ENCODE measurements around the gene DMKN.

The DMKN gene

GRCh38 chr19:35449359-35450043, 63.9 kb downstream of the DMKN start:
- Histone ChIP-seq H3K9ac (ENCODE audit: low read depth, low read length, poor library complexity, severe bottlenecking) (no peak overlapping the region), H3K27me3 (ENCODE audit: insufficient read depth, low read length, poor library complexity, severe bottlenecking) (no peaks in the 10 kb centered on the region), H3K9me2 (replicated peaks; ENCODE audit: low read depth, low read length) (no peaks in the 10 kb centered on the region), H3K79me2 (ENCODE audit: insufficient read depth, low read length) (no peaks in the 10 kb centered on the region), H4K20me1 (ENCODE audit: insufficient read depth, low read length, poor library complexity, severe bottlenecking) (no peaks in the 10 kb centered on the region), H2AFZ (ENCODE audit: low read length) (no peak overlapping the region), H3F3A (ENCODE audit: low read depth) (peaks cover 8% of the 10 kb centered on the region; the same call in 1 of the 2 replicates), H3K4me3 (ENCODE audit: low read length, poor library complexity, severe bottlenecking) (no peak overlapping the region), H3K36me3 (ENCODE audit: insufficient read depth, low read length) (no peaks in the 10 kb centered on the region), H3K9me3 (ENCODE audit: insufficient read depth, low read depth, low read length) (no peaks in the 10 kb centered on the region), H3K4me2 (ENCODE audit: low read depth, low read length, poor library complexity, severe bottlenecking) (no peak overlapping the region), H3K4me1 (ENCODE audit: insufficient read depth, low read length, poor library complexity, severe bottlenecking) (peaks cover 62% of the 10 kb centered on the region)
- TF ChIP-seq, protein P1, sequence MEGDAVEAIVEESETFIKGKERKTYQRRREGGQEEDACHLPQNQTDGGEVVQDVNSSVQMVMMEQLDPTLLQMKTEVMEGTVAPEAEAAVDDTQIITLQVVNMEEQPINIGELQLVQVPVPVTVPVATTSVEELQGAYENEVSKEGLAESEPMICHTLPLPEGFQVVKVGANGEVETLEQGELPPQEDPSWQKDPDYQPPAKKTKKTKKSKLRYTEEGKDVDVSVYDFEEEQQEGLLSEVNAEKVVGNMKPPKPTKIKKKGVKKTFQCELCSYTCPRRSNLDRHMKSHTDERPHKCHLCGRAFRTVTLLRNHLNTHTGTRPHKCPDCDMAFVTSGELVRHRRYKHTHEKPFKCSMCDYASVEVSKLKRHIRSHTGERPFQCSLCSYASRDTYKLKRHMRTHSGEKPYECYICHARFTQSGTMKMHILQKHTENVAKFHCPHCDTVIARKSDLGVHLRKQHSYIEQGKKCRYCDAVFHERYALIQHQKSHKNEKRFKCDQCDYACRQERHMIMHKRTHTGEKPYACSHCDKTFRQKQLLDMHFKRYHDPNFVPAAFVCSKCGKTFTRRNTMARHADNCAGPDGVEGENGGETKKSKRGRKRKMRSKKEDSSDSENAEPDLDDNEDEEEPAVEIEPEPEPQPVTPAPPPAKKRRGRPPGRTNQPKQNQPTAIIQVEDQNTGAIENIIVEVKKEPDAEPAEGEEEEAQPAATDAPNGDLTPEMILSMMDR (conservative IDR thresholded peaks at IDR 0.05; ENCODE audit: low read length): no peak

DNA sequence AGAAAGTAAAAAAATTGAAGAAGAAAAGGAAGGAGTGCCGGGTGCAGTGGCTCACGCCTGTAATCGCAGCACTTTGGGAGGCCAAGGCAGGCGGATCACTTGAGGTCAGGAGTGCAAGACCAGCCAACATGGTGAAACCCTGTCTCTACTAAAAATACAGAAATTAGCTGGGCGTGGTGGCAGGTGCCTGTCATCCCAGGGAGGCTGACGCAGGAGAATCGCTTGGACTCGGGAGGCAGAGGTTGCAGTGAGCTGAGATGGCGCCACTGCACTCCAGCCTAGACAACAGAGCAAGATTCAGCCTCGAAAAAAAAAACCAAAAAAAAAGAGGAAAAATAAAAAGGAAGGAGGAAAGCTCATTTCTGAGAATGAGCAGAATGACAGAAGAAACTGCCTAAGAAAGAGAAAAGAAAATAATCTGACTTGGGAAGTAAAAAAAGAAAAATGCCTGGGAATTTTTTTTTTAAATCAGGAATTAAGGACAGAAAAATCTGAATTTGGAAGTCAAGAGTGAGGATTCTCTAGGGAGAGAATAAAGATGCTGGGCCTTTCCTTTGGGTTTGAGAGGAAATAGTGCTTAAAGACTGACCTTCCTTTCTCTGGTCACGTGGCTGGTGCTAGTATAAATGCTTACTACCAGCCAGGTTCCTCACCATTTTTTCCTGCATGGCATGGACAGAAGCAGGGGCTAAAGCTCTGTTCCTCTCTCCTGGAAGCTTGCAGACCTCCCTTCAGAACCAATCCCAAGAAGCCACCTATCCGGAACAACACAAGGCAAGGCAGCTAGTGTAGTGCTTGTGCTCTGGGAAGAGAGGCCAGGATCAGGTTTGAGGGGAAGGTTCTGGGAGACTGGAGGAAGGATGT, 65.6 kb downstream of the DMKN start, which contains the start of gene FFAR2:
Gene FFAR2, plus strand, starts transcription at position 652 of the 864 bp plus-strand sequence. CDS start 1,458 bp downstream, outside the sequence.
- H3K27me3 ChIP-seq (ENCODE audit: insufficient read depth, low read length, poor library complexity, severe bottlenecking): no peaks in the 10 kb centered on the region
- H2AFZ ChIP-seq (ENCODE audit: low read length): no peak within 1 kb of the TSS
- H3K4me2 ChIP-seq (ENCODE audit: low read depth, low read length, poor library complexity, severe bottlenecking): peak within 1 kb of the TSS; percentile 25
- peak within 1 kb of the TSS; percentile 0 for H3K9ac ChIP-seq (ENCODE audit: low read depth, low read length, poor library complexity, severe bottlenecking)
- peaks cover 8% of the 10 kb centered on the region; the same call in 1 of the 2 replicates for H3F3A ChIP-seq (ENCODE audit: low read depth)
- no peaks in the 10 kb centered on the region for H4K20me1 ChIP-seq (ENCODE audit: insufficient read depth, low read length, poor library complexity, severe bottlenecking)
- TF ChIP-seq, protein P1 (conservative IDR thresholded peaks at IDR 0.05; ENCODE audit: low read length): no peak
- TF ChIP-seq EZH2phosphoT487 (IDR thresholded peaks at IDR 0.05; ENCODE audit: borderline replicate concordance): no peak
- no peaks in the 10 kb centered on the region for H3K79me2 ChIP-seq (ENCODE audit: insufficient read depth, low read length)
- no peaks in the 10 kb centered on the region for H3K9me2 ChIP-seq (replicated peaks; ENCODE audit: low read depth, low read length)
- no peaks in the 10 kb centered on the region for H3K9me3 ChIP-seq (ENCODE audit: insufficient read depth, low read depth, low read length)
- H3K4me1 ChIP-seq (ENCODE audit: insufficient read depth, low read length, poor library complexity, severe bottlenecking): peaks cover 60% of the 10 kb centered on the region
- H3K36me3 ChIP-seq (ENCODE audit: insufficient read depth, low read length): no peaks in the 10 kb centered on the region
- H3K4me3 ChIP-seq (ENCODE audit: low read length, poor library complexity, severe bottlenecking): peak within 1 kb of the TSS; percentile 6
